ENCODE measurements around the gene ZNF362. TPM values are rescaled to one million over a fixed set of nuclear protein-coding genes. Genes with fewer than 3 reads are reported as not detected.

ZNF362 gene
- total and polyA plus RNA-seq, 4 donors, result 2.3 to 6.3 (median 5.4) TPM

- H3K27ac ChIP-seq (ENCODE audit: low read depth in 1 of 2, low read length in 2 of 2), result no peak overlapping the region
- 92% methylated on average over 2 of the region's 2 CpGs for WGBS
Measured at GRCh38 chr1:33244809-33245186, 11.5 kb upstream of the ZNF362 start.

GRCh38 chr1:33246171-33246570 lies 10.1 kb upstream of the ZNF362 start:
- Histone ChIP-seq H3K9ac (ENCODE audit: low read depth in 1 of 2, low read length in 2 of 2) (no peak overlapping the region), H3K9me3 (ENCODE audit: control insufficient read depth in 4 of 4, low read length in 3 of 4) (no peaks in the 10 kb centered on the region), H3K36me3 (ENCODE audit: control insufficient read depth in 4 of 4, insufficient read depth in 3 of 4, low read depth in 1 of 4, low read length in 3 of 4) (no peaks in the 10 kb centered on the region), H3K27me3 (ENCODE audit: control insufficient read depth in 4 of 4, insufficient read depth in 4 of 4, low read length in 3 of 4) (no peaks in the 10 kb centered on the region), H3K4me1 (ENCODE audit: control insufficient read depth in 4 of 4, insufficient read depth in 4 of 4, low read length in 3 of 4) (no peaks in the 10 kb centered on the region), H3K27ac (ENCODE audit: low read depth in 1 of 2, low read length in 2 of 2) (no peak overlapping the region), H3K4me3 (ENCODE audit: low read depth in 1 of 3, low read length in 3 of 3) (no peak overlapping the region)
- DNase-seq (ENCODE audit: low spot score), result no peak
- TF ChIP-seq MAX (IDR thresholded peaks at IDR 0.05) (no peak), TAF1 (conservative IDR thresholded peaks at IDR 0.05) (no peak), NR2F2 (IDR thresholded peaks at IDR 0.05) (no peak), CTCF (IDR thresholded peaks at IDR 0.05; ENCODE audit: low read depth, low read length, missing input control) (no peak), FOXA1 (IDR thresholded peaks at IDR 0.05) (no peak), JUND (IDR thresholded peaks at IDR 0.05) (no peak), RXRA (IDR thresholded peaks at IDR 0.05) (no peak)
- WGBS, result 82% methylated on average over 4 of the region's 4 CpGs

More at GRCh38 chr1:33244809-33245186, 11.5 kb upstream of the ZNF362 start:
- TF ChIP-seq YY1 (IDR thresholded peaks at IDR 0.05) (no peak), NR2F2 (IDR thresholded peaks at IDR 0.05) (no peak), GABPA (IDR thresholded peaks at IDR 0.05 in 1 of 2, conservative IDR thresholded peaks at IDR 0.05 in 1 of 2) (no peak), ATF3 (IDR thresholded peaks at IDR 0.05) (no peak), REST (IDR thresholded peaks at IDR 0.05) (no peak), CTCF (IDR thresholded peaks at IDR 0.05; ENCODE audit: low read depth, low read length, missing input control) (no peak), HNF4A (conservative IDR thresholded peaks at IDR 0.05) (no peak), SP1 (IDR thresholded peaks at IDR 0.05) (no peak), FOXA2 (IDR thresholded peaks at IDR 0.05) (no peak), EGR1 (IDR thresholded peaks at IDR 0.05; ENCODE audit: low read depth in 2 of 2) (no peak), FOXA1 (IDR thresholded peaks at IDR 0.05) (no peak), RXRA (IDR thresholded peaks at IDR 0.05) (no peak)
- no peak overlapping the region for H3K4me3 ChIP-seq (ENCODE audit: low read depth in 1 of 3, low read length in 3 of 3)
- H3K36me3 ChIP-seq (ENCODE audit: control insufficient read depth in 4 of 4, insufficient read depth in 3 of 4, low read depth in 1 of 4, low read length in 3 of 4), result no peaks in the 10 kb centered on the region
- H3K27me3 ChIP-seq (ENCODE audit: control insufficient read depth in 4 of 4, insufficient read depth in 4 of 4, low read length in 3 of 4), result no peaks in the 10 kb centered on the region
- no peak overlapping the region for H3K9ac ChIP-seq (ENCODE audit: low read depth in 1 of 2, low read length in 2 of 2)
- no peak for DNase-seq (ENCODE audit: low spot score)
- H3K9me3 ChIP-seq (ENCODE audit: control insufficient read depth in 4 of 4, low read length in 3 of 4), result no peaks in the 10 kb centered on the region
- no peaks in the 10 kb centered on the region for H3K4me1 ChIP-seq (ENCODE audit: control insufficient read depth in 4 of 4, insufficient read depth in 4 of 4, low read length in 3 of 4)

All from liver (tissue), 9 donors.